GM19455 (cell line): ENCODE data around the gene PLB1.
"Not testable (repeated sequence)": the region's sequence is repeated elsewhere in the genome, so short reads cannot be mapped to it uniquely, and the experiment has no call there.

ENCODE experiments used
- ATAC-seq: cut with Tn5 transposase; IDR thresholded peaks from one replicate; pipeline ENCODE4 v1.9.1; 2021; ENCODE audit not compliant: unreplicated experiment

Gene PLB1

DNA sequence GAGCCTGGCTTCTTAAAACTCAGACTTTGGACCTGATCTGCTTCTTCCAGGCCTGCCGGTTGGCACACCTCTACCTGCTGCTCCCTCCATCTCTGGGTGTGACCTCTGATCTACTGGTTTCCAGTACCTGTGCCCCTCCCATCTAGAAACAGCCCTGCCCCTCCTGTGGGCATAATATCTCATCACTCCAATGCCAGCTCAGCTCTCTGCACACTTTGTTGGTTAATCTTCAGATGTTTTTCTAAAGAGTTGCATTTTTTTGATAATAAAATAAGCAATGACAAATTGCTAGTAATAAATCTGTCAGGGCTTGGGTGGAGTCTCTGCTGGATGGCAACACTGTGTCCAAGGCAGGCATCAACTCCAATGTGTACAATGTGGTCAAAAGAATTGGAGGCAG lies 166.2 kb downstream of the PLB1 start:
- ATAC-seq: no peak

DNA sequence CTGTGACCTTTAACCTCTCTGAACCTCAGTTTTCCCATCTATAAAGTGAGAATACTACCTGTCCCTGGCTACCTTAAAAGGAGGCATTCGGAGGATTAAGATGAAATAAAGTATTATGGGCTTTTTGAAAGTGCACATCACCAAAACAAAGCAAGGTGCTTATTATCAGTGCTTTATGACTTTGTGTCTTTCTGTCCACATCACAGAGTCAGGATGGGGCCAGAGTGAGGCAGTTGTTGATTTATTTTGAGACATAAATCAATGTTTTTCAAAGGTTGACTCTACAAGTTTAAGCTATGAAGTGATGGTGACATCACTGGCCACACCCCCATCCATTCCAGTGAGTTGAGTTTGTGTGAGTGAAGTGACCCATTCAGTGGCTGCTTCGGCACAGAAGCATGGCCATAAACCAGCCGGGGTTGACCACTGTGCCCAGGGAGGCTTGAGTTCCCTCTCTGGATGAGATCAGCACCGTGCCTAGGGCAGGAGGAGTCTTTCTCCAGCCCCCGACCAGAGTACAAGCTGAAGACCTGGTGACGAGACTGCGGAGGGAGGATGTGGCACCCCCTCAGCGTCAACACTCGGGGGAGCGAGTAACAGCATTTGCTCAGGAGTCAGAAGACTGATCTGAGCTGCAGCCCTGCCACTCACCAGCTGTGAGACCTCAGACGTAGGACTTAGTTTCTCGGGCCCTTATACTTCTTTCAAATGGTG lies 166.8 kb downstream of the PLB1 start:
- ATAC-seq: no peak

DNA sequence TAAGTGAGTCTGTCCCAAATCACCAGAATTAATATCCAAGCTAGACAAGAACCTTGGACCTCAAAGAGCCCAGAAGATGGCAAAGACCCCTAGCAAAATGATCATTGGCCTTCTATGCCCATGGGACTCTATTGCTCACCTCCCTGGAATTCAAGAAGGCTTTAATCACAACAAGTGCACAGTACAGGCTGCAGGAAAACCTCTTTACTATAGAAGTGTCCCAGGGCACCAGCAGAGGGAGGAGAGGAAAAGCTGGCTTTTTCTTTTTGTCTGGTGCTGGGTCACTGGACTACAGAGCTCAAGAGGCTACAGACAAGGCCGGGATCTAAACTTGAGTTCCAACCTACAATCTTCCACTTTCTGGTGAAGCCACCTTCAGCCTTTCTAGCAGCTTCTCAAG lies 167.5 kb downstream of the PLB1 start:
- no peak for ATAC-seq

DNA sequence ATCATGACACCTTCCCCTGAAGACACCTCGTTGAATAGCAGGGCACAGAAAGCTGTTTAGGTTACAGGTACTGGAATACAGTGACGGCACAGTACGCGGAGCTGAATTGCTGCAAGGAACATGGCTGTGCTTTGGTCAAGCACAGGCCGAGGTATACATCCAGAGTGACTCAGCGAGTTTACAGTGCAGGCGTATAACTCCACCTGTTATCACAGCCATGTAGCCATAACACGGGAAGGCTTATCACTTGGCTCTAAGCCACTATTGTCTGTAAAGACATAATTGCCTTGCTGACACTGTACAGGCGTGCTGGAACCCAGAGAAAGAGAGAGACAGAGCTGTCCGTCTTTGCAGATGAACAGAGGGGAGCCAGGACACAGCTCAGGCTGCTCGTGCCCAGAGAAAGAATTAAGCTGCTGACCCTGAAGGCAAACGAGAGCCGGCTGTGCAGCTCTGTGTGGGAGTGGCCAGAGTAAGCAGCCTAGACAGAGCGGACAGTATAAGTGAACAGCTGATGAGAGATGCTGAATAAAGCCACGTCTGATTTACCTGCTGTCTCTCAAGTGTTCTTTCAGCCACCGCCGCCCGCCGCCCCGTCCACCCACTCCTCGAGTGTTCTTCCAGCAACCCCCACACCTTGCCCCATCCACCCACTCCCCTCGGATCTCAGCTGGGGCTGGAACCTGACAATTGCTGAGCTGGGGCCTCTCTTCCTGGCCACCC lies 168.4 kb downstream of the PLB1 start:
- ATAC-seq: no peak

DNA sequence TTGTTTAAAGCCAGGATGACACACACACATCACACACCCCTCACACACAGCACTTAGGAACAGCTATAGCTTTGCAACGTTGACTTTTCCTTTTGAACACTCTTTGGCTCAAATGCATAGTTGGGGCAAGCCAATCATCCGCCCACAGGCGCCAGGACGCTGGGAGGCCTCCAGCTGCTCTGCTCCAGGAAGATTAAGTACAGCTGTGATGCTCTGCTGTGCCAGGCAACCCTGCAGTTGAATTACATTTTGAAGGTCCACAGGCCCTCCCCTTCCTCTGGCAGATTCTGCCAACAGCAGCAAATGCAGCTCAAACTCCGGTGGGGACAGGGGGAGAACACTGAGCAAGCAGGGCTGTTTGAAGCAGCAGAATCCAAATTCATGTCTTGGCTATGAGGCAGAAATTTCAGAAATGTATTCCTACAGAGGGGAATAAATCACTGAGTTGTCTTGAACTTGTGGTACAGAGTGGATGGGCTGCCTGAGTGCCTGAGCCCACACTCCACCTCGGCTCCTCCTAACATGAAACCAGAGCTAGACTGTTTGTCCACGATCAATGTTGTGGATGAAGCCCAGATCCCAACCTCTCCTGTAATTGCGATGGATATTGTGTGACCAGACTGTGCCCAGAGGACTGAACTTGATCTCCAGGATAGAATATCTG lies 169.3 kb downstream of the PLB1 start:
- ATAC-seq: no peak

DNA sequence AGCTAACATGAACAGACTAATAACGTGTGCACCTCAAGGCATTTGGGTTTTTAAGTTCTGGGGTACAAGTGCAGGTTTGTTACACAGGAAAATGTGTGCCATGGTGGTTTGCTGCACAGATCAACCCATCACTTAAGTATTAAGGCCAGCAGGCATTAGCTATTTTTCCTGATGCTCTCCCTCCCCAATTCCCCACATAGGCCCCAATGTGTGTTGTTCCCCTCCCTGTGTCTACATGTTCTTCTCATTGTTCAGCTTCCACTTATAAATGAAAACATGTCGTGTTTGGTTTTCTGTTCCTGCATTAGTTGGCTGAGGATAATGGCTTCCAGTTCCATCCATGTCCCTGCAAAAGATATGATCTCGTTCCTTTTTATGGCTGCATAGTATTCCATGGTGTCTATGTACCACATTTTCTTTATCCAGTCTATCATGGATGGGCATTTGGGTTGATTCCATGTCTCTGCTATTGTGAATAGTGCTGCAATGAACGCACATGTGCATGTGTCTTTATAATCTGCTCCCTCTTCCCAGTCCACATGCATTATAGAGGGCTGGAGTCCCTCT lies 170.0 kb downstream of the PLB1 start:
- not testable (repeated sequence) for ATAC-seq

DNA sequence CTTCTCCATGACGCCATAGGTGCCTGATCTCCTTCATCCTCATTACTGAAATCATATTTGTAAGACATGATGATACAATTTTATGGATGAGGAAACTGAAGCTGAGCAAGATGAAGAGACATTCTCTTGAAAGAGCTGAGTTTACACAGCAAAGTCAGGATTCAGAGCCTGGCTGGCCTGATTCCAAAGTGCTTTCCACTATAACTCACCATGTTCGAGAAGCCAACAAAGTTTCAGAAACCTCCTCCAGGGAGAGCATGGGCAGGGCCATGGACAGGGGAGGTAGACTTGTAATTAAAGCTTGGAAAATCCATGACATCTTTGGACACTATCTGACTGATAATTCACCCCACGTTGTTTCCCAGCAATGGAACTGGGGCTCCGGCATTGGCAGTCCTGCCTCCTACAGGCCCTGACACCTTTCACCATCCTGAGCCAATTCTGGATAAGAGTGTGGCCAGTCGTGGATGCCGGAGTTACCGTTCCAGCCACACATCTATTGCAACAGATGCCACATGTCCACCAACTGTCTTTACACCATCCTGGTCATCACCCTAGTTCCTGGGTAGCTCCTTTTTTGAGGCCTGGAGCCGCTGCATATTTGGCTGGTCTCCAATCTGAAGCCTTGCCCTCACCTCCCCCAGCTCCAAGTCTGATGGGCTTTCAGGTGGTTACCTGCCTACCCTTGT lies 170.8 kb downstream of the PLB1 start:
- ATAC-seq: no peak

DNA sequence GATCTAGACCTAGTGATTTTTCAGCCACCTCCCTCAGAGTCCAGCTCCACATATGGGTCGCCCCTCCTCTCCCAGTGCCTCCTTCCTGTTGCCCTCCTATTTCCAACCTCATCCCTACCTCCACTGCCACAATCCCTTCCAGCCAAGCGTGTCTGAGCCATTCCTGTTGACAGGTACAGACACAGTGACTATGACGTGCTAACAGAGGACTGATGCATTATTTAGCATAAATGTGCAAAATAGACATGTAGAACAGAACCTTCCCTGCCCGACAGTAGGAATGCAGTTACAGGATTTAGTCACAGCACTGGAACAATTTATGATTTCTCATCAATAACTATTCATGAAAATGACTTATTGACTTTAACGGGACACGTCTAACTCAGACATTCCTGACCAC lies 171.4 kb downstream of the PLB1 start:
- ATAC-seq: no peak

DNA sequence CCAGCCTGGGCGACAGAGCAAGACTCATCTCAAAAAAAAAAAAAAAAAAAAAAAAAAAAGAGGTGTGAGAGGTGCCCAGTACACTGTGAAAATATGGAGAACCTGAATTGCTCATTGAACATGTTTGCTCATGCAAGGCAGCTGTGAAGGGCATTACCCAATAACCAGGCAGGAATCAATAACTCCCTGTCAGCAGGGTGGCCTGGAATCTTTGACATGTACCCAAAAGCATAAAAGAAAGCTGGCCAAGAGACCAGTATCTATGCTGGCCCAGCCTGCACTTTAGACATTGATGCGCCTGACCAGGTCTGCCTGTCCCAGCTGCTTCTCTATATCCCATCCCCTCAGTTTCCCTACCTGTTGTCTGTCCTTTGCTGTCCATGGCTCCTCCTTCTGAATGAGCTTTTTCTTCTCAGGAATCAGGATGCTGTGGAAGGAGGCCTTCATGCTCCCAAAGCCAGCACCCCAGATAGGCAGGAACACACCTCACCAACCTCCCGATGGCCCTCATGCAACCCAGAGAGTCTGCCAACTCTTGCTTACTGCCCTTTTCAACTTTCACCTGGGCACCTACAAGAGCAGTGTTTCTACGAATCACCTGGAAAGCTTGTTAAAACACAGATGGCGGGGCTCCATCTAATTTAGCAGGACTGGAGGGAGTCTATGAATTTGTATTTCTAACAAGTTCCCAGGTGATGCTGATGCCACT lies 172.4 kb downstream of the PLB1 start:
- ATAC-seq: no peak

DNA sequence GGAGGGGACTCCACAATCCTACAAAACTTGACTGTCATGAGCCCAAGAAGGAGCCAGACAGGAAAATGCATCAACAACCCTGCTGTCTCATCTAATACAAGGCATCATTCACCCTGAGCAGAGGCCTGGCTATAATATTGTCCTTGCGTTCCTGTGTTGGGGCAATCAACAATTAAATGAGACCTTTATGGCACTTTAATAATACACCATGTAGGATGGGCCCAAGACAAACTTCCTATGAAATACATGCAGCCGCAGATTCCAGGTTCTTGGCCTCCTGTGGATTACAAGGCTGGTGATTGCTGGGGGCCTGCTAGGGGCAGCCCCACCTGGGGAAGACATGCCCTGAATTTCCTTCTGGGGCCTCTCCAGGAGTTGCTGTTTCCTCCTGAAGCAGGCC lies 173.0 kb downstream of the PLB1 start:
- no peak for ATAC-seq

DNA sequence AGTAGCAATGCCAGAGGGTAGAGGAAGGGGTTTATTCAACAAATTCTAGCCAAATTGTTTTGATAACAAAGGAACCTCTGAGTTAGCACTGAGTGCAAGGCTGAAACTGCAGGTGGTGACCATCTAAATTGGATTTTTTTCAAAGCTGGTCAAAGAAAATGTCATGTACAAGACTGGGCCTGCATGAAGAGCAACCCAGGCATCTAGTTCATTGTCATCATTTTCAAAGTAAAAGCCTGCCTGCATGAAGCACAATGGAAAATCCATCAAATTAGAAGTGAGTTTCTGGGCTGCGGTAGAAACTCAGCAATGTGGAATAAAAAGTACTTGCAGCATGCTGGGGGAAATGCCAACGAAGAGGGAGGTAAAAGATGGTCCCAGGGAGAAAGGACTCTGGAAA lies 175.0 kb downstream of the PLB1 start:
- no peak for ATAC-seq

DNA sequence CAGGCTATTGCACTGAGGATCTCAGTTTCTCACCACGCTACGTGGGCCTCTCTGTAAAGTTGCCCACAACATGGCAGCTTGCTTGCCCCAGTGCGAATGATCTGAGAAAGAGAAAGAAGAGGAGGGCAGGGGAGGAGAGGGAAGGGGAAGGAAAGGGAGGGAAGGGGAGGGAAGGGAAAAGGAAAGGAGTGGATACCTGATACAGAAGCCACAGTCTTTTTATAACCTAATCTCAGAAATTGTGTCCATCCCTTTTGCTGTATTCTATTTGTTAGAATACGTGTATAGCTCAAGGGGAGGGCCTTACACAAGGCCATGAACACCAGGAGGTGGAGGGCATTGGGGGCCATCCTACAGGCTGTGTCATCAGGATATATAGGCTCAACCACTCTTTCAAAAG lies 177.5 kb downstream of the PLB1 start:
- no peak for ATAC-seq

DNA sequence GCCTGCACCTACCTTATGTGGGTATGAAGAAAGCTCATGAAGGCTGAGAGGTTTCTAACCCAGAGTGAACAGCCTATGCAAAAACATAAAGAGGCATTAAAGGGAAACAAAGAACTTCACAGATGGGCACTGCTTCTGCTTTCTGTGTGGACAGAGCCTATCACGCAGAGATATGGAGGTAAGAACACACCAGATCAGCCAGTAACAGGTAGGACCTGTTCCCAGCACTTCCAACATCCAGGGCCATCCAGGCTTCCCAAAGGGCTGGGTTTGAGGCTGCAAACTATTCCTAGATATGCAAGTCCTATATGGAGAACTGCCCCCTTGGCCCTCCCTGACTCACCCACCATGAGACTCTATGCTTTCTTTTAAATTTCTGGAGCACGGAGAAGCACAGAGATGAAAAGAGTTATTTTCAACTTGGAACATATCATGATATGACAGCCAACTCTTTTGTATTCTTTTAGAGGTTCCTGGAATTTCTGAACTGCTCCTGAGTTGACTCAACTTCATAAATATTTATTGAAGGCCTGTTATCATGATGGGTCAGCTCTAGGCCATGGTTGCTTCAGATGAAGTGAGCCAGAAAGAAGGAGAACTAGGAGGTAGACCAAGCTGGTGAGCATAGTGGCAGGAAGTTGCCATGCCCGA lies 178.3 kb downstream of the PLB1 start:
- ATAC-seq: no peak

DNA sequence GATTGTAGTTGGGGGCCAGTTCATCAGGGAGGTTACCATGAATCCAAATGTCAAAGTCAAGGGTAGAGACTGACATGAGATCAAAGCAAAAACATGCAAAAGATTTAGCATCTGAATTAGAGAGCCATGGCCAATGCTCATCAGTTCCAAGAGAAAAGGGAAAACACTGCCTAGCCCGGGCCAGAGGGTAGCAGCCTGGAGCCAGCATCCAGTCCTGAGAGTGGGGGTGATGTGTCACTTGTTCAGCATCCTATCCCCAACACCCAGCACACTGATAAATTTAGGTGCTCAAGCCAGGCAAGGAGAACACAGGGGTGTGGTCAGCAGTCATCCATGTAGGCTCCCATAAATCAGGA lies 178.8 kb downstream of the PLB1 start:
- no peak for ATAC-seq

DNA sequence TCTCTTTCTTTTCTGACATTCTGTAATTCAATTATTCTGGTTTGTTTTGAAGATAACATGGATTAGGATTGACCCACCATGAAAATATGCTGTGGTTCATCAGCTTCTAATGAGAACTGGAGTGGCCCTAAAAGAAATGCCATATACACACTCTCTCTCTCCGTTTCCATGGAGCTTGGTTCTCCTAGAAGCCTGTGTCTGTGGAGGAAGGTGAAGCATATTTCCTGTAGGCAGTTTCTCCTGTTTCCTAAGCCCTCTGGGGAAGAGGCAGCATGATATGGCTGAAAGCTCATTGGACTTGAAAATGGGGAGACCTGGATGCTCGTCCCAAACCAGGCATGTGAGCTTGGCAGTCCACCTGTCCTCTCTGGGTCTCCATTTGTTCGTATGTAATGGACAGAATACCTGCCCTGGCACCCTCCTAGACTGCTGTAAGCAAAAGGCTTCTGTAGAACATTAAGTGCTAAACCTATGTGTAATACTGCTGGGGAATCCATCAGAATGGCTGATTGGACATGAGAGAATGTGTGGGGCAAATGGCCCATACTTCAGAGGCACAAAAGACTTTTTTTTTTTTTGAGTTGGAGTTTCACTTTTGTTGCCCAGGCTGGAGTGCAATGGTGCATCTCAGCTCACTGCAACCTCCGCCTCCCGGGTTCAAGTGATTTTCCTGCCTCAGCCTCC lies 180.4 kb downstream of the PLB1 start:
- no peak for ATAC-seq

DNA sequence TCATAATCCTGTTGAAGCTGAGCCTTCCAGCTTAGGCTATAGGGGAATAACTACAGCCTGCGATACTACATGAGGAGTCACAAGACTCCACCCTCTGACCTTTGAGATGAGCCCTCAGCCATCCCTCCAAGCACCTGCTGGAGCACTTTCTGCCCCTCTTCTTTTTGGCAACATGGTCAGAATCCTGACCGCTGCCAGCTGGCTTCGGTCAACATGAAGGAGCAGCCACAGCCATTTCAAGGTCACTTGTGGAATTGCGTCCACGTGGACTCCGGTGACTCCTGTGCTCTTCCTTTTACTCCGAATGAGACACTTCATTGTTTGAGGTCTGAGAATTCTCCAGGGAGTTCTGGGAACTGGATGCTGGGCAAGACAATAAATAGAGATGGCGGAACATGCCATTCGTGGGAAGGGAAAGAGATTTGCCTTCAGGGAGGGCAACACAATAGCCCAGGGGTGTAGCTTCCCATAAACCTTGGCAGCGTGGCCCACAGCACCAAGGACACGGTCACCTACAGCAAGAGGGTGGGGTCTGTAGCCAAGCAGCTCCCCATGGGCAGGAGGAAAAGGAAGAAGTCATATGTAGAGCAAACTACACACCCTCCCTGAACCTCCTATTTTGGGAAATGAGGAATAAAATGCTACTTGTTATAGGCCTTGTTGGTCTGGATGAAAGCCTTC lies 182.5 kb downstream of the PLB1 start:
- ATAC-seq: no peak

DNA sequence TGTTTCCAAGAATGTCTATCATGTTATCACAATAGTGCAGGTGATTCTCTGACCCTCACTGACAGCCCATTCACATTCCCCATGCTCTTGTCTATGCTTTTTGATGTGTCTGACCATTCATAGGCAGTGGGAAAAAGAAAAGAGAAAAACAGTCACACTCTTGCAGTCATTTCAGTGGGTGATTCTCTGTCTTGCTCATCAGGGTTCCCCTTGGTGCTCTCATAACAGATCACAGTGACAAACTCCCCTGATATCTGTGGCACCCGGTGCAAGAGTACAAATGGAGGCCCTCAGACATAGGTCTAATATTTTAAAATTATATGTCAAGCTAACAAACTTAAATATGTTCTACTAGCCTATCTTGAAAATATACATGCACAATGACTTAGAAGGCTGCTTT lies 183.1 kb downstream of the PLB1 start:
- no peak for ATAC-seq

DNA sequence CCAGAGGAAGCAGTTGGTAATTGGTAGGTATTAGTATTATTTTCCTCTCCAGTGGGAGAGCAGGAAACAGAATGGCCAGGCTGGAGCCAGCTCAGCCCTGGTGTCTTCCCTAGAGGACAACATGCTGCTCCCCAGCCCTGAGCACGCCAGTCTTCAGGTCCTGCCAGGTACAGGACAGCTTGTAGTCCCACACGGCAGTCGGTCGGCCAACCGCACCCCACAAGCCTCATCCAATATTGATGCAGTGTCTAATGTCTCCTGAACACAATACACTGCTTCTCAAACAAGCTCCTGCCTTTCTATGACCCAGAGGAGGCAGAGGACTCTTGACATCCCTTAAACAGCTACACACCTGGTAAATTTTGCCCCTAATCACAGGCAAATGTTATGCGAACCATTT lies 184.8 kb downstream of the PLB1 start:
- ATAC-seq: no peak

DNA sequence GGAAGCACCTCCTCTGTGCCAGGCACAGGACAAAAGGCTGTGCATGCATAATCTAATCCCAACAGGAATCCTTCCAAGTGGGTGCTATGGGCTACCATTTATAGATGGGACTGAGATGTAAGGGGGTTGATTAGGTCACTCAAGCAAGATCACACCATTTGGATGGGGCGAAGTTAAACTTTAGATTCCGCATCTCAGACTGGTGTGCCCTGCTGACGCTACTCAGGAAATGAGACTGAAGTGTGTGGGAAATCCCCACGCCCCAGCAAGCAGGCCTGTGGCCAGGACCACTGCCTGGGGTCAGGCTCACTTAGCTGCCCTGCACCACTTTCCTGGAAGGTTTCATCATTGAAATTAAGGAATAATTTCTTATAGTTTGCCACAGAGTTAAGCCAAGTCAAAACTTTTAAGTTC lies 185.3 kb downstream of the PLB1 start:
- ATAC-seq: peak; percentile 81
